GM23248 (cell line): ENCODE data around the gene NOS1AP. TPM values are rescaled to one million over a fixed set of nuclear protein-coding genes. Genes with fewer than 3 reads are reported as not detected.

Experiments used
- DNase-seq: peaks from one replicate; pipeline ENCODE4 v3.0.0-alpha.2; 2015
- H2AFZ ChIP-seq: fragments of 200-600 bp; sonication (generic); 2 replicates; pipeline ENCODE4 v1.6.1; 2016; ENCODE audit warnings: antibody characterized with exemption
- H3F3A ChIP-seq: fragments of 200-600 bp; sonication (generic); 2 replicates; pipeline ENCODE4 v1.6.1; 2016; ENCODE audit warnings: mild to moderate bottlenecking, antibody characterized with exemption, mixed run types; ENCODE audit not compliant: insufficient read depth
- H3K27ac ChIP-seq: fragments of 200-600 bp; sonication (generic); 2 replicates; pipeline ENCODE4 v1.5.1; 2016; ENCODE audit warnings: mild to moderate bottlenecking
- H3K27me3 ChIP-seq: fragments of 200-600 bp; sonication (generic); replicated peaks from 2 replicates; pipeline ENCODE4 v1.6.1; 2016; ENCODE audit warnings: mild to moderate bottlenecking; ENCODE audit not compliant: insufficient read depth
- H3K36me3 ChIP-seq: fragments of 200-600 bp; sonication (generic); 2 replicates; pipeline ENCODE4 v1.6.1; 2016; ENCODE audit warnings: low read depth, mild to moderate bottlenecking
- H3K4me1 ChIP-seq: fragments of 200-600 bp; sonication (generic); 2 replicates; pipeline ENCODE4 v1.6.1; 2016; ENCODE audit warnings: mild to moderate bottlenecking; ENCODE audit not compliant: insufficient read depth
- H3K4me2 ChIP-seq: fragments of 200-600 bp; sonication (generic); one replicate; pipeline ENCODE4 v1.6.1; 2016; ENCODE audit warnings: mild to moderate bottlenecking; ENCODE audit not compliant: unreplicated experiment
- H3K4me3 ChIP-seq: fragments of 200-600 bp; sonication (generic); 2 replicates; pipeline ENCODE4 v1.5.1; 2016; ENCODE audit warnings: mild to moderate bottlenecking
- H3K79me2 ChIP-seq: fragments of 200-600 bp; sonication (generic); 2 replicates; pipeline ENCODE4 v1.6.1; 2016; ENCODE audit warnings: mild to moderate bottlenecking; ENCODE audit not compliant: insufficient read depth
- H3K9ac ChIP-seq: fragments of 200-600 bp; sonication (generic); 2 replicates; pipeline ENCODE4 v1.6.1; 2016; ENCODE audit warnings: mild to moderate bottlenecking
- H3K9me2 ChIP-seq: fragments of 200-600 bp; sonication (generic); 2 replicates; pipeline ENCODE4 v1.6.1; 2016; ENCODE audit warnings: mixed run types, mild to moderate bottlenecking, moderate library complexity; ENCODE audit not compliant: insufficient read depth
- H3K9me3 ChIP-seq: fragments of 200-600 bp; sonication (generic); one replicate; pipeline ENCODE4 v1.6.1; 2017; ENCODE audit warnings: low read depth
- H4K20me1 ChIP-seq: fragments of 200-600 bp; sonication (generic); 2 replicates; pipeline ENCODE4 v1.6.0; 2016; ENCODE audit not compliant: insufficient read depth
- EZH2 ChIP-seq: fragments of 200-600 bp; sonication (generic); IDR thresholded peaks from 2 replicates; pipeline ENCODE4 v1.6.1; 2018; ENCODE audit warnings: antibody characterized with exemption, mild to moderate bottlenecking; ENCODE audit not compliant: insufficient read depth, poor library complexity, severe bottlenecking
- EZH2phosphoT487 ChIP-seq: fragments of 200-600 bp; sonication (generic); IDR thresholded peaks from 2 replicates; pipeline ENCODE4 v1.6.1; 2018; ENCODE audit warnings: antibody characterized with exemption, moderate library complexity, mild to moderate bottlenecking, low read depth; ENCODE audit not compliant: insufficient read depth
- WGBS, 2 experiments: methylation state at CpG; one replicate each; pipeline ENCODE4 v1.1.6; 2015 to 2017; ENCODE audit warnings: low lambda C conversion rate in 2 of 2, low coverage in 1 of 2; ENCODE audit errors: missing lambda C conversion rate in 2 of 2; 5-methylcytosine and 5-hydroxymethylcytosine counted together
- in situ Hi-C: fragments of 300-500 bp; cut with MboI; formaldehyde crosslinking; loops from 2 replicates; pipeline ENCODE4 v1.15.0; 2020
- polyA plus RNA-seq: library from polyadenylated mRNA; unstranded; fragments of >200 nt; fragmentation: Nextera tagmentation; extraction: Ambion mirVana; gene quantifications from 2 replicates; pipeline ENCODE4 v1.2.1, GENCODE V29; 2016
- total RNA-seq: library from RNA; depleted of rRNA; stranded (reverse); fragments of >200 nt; shearing (Covaris generic); gene quantifications from 2 replicates; pipeline ENCODE4 v1.2.3, GENCODE V29; 2014

NOS1AP gene
- total and polyA plus RNA-seq, 2 experiments from 2014 or later = 0.18 TPM; not detected in 1

DNA sequence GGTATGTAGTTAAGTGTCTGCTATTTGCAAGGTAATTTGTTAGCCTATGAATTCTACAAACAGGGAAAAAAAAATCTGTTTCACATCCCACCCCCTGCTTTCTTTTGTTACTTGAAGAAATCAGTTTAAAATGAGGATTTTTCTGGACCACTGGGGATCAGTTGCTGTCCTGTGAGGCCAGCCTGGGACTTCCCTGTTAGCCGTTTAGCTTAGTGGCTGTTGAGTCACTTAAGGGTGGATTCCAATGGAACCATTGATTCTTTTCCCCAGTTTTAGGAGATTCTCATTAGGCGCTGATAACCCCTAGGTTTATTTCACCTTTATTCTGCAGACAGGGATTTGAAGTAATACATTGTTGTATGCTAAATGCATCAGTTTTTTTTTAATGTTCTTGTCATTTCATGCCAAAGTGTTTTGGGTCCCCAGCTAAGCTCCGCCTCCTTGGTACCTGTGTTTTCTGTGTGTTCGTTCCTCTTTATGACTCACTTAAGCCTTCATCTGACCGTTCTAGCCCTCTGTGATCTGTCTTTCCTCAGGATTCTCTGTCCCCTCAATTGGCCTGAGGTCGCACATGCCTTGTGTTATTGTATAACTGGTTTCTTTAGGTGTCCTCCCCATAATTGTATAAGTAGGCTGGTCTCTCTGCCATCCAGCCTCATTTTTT is 59.3 kb downstream of the NOS1AP start:
- DNase-seq = no peak
- Histone ChIP-seq H4K20me1 (no peaks in the 10 kb centered on the region), H3K36me3 (no peaks in the 10 kb centered on the region), H3K4me2 (no peak overlapping the region), H3K27me3 (no peaks in the 10 kb centered on the region), H3K4me3 (no peak overlapping the region), H3K27ac (no peak overlapping the region), H3K79me2 (no peaks in the 10 kb centered on the region), H3F3A (no peaks in the 10 kb centered on the region), H3K4me1 (peaks cover 5% of the 10 kb centered on the region), H3K9me2 (no peaks in the 10 kb centered on the region), H2AFZ (no peak overlapping the region), H3K9ac (no peak overlapping the region), H3K9me3 (no peaks in the 10 kb centered on the region)
- in situ Hi-C loops = no loop called here
- WGBS, 2 experiments = 74 to 75% methylated on average over 6 of the region's 6 CpGs
- TF ChIP-seq EZH2 (no peak), EZH2phosphoT487 (no peak)

DNA sequence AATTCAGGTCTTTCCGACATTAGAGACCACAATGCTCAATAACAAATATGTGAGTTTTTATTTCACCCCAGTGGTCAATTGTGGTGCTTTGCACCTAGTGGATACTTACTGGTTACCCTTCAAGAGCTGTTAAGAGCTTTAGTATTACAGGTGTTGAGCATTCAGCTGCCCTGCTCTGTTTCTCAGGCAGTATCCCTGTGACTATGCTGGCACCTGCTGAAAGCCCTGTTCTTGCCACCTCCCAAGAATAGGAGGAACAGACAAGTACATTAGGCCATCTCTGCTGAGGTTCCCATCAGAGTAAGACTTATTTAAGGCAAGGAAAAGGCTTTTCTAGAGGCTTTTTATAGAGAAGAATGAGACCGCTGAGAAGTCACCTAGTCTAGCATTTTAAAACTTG is 60.8 kb downstream of the NOS1AP start:
- Histone ChIP-seq H3K27ac (no peak overlapping the region), H3K9ac (no peak overlapping the region), H4K20me1 (no peaks in the 10 kb centered on the region), H3K4me1 (peaks cover 6% of the 10 kb centered on the region), H3K9me3 (no peaks in the 10 kb centered on the region), H3F3A (no peaks in the 10 kb centered on the region), H2AFZ (no peak overlapping the region), H3K79me2 (no peaks in the 10 kb centered on the region), H3K4me3 (no peak overlapping the region), H3K36me3 (no peaks in the 10 kb centered on the region), H3K4me2 (no peak overlapping the region), H3K9me2 (no peaks in the 10 kb centered on the region), H3K27me3 (no peaks in the 10 kb centered on the region)
- 90 to 93% methylated on average over 2 of the region's 2 CpGs for WGBS, 2 experiments
- no peak for TF ChIP-seq EZH2phosphoT487
- TF ChIP-seq EZH2 = no peak
- no peak for DNase-seq
- in situ Hi-C loops = no loop called here

DNA sequence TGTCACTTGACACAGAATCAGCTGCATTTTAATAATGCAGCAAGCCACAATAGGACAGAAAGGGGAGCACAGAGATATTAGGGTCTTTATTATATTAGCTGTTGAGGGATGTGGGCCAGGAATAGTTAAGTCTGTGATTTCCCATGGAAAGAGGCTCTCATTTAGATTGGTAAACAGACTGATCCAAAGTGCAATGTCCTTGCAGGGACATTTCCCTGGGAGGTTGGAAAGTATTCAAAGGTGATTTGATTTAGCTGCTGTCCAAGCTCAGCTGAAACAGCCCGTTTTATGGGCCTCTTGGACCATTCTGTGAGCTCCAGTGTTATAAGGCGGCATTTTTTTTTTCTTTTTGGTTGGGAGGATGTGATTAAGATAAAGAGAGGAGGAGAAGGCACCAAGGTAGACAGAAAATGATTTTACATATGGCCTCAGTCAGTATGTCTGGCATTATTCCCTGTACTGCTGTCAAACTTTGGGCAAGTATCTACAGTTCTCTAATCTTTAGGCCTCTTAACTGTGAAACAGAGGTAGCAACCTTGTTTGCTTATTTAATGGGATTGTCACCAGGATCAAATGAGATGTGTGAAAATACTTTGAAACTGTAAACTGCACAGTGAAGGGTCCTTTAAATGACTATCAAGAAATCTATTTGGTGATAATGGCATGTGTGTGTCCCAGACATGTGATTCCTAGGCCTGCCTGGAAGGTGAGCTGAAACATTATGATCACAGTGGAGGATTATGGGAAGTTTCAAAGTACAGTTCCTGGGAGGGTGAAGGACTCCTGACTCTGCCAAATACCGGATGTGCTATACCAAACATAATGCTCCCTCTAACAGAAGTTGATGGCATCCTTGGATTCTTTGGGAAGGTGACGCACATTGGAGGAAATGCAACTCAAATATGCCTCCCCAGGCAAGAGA is 62.2 kb downstream of the NOS1AP start:
- in situ Hi-C loops = no loop called here
- WGBS, 2 experiments = 66 to 67% methylated on average over 4 of the region's 4 CpGs
- H3K4me1 ChIP-seq = peaks cover 14% of the 10 kb centered on the region

DNA sequence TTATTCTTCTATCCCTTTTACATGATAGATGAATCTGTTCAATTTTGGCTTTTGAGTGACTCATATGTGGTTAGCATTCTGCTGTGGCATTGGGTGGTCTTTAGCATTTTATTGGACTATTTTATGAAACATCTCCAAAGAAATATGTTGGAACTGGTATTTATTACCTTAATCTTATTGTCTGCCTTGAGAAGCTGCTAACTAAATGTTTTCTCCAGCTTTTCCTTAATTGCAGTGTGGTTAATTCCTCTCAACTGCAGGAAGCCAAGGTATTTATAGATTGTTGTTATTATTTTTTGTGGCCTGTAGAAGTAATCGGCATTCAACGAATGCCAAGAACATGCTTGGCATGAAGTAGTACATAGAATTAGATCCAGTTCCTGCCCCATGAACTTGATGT is 64.1 kb downstream of the NOS1AP start:
- H3K79me2 ChIP-seq = no peaks in the 10 kb centered on the region
- no peak overlapping the region for H3K4me3 ChIP-seq
- no peak overlapping the region for H2AFZ ChIP-seq
- H3K36me3 ChIP-seq = no peaks in the 10 kb centered on the region
- H3K4me2 ChIP-seq = no peak overlapping the region
- H3K9me3 ChIP-seq = no peaks in the 10 kb centered on the region
- H4K20me1 ChIP-seq = no peaks in the 10 kb centered on the region
- peaks cover 8% of the 10 kb centered on the region; the same call in 1 of the 2 replicates for H3F3A ChIP-seq
- DNase-seq = no peak
- no peaks in the 10 kb centered on the region for H3K9me2 ChIP-seq
- 9 to 13% methylated on average over 2 of the region's 2 CpGs for WGBS, 2 experiments
- H3K27me3 ChIP-seq = no peaks in the 10 kb centered on the region
- in situ Hi-C loops = no loop called here
- peaks cover 25% of the 10 kb centered on the region for H3K4me1 ChIP-seq
- no peak overlapping the region for H3K27ac ChIP-seq
- H3K9ac ChIP-seq = no peak overlapping the region
- TF ChIP-seq EZH2phosphoT487 (no peak), EZH2 (no peak)

More for the DNA sequence above, 62.2 kb downstream of the NOS1AP start:
- no peaks in the 10 kb centered on the region for H3K36me3 ChIP-seq
- no peaks in the 10 kb centered on the region for H3K9me2 ChIP-seq
- H3K4me2 ChIP-seq = no peak overlapping the region
- peaks cover 5% of the 10 kb centered on the region; the same call in 1 of the 2 replicates for H3F3A ChIP-seq
- no peaks in the 10 kb centered on the region for H3K27me3 ChIP-seq
- H3K9ac ChIP-seq = no peak overlapping the region
- no peaks in the 10 kb centered on the region for H3K79me2 ChIP-seq
- DNase-seq = no peak
- H3K4me3 ChIP-seq = no peak overlapping the region
- no peaks in the 10 kb centered on the region for H3K9me3 ChIP-seq
- H2AFZ ChIP-seq = no peak overlapping the region
- no peaks in the 10 kb centered on the region for H4K20me1 ChIP-seq
- no peak for TF ChIP-seq EZH2
- no peak for TF ChIP-seq EZH2phosphoT487
- no peak overlapping the region for H3K27ac ChIP-seq
